Keratinocyte (primary cell): ENCODE data around the gene LEMD1. TPM values are rescaled to one million over a fixed set of nuclear protein-coding genes. Genes with fewer than 3 reads are reported as not detected.
A peak's percentile ranks its signal among the peaks of the same experiment; 100 is the strongest.

Experiments
- DNase-seq: peaks from one replicate; pipeline ENCODE4 v3.0.0-alpha.2; 2011; ENCODE audit warnings: low read depth, missing footprints, low spot score
- FAIRE-seq: peaks from 2 replicates; lab custom pipeline; 2011; peaks lifted over from hg19 to GRCh38; lab: Jason Lieb, UNC
- H2AFZ ChIP-seq: 2 replicates; pipeline ENCODE4 v1.6.0; 2012; ENCODE audit warnings: low read length, control low read depth, inconsistent platforms; ENCODE audit not compliant: control insufficient read depth
- H3K27ac ChIP-seq: 2 replicates; pipeline ENCODE4 v1.5.1; 2011; ENCODE audit warnings: low read length; ENCODE audit not compliant: control insufficient read depth, insufficient read depth
- H3K27me3 ChIP-seq: 3 replicates; pipeline ENCODE4 v1.6.0; 2011; ENCODE audit warnings: low read length; ENCODE audit not compliant: control insufficient read depth, insufficient read depth; ENCODE audit errors: extremely low read depth
- H3K36me3 ChIP-seq, 2 experiments: 2 replicates in 1 of 2; 3 replicates in 1 of 2; pipeline ENCODE4 v1.5.1; 2011; ENCODE audit warnings: low read length in 2 of 2, mild to moderate bottlenecking in 1 of 2; ENCODE audit not compliant: control insufficient read depth in 2 of 2, insufficient read depth in 2 of 2; ENCODE audit errors: extremely low read depth in 1 of 2
- H3K4me1 ChIP-seq: 3 replicates; pipeline ENCODE4 v1.5.1; 2011; ENCODE audit warnings: low read length; ENCODE audit not compliant: control insufficient read depth, insufficient read depth; ENCODE audit errors: extremely low read depth
- H3K4me2 ChIP-seq: 3 replicates; pipeline ENCODE4 v1.6.0; 2011; ENCODE audit warnings: low read depth, low read length; ENCODE audit not compliant: control insufficient read depth, insufficient read depth; ENCODE audit errors: extremely low read depth
- H3K4me3 ChIP-seq, 3 experiments: fragments of 200-600 bp in 1 of 3; sonication (generic) in 1 of 3; 2 replicates in 2 of 3; 3 replicates in 1 of 3; pipeline ENCODE4 v1.5.1; 2011 to 2016; ENCODE audit warnings: low read length in 3 of 3, mild to moderate bottlenecking in 3 of 3, control low read depth in 2 of 3, inconsistent platforms in 1 of 3, low read depth in 1 of 3, mixed read lengths in 1 of 3, mixed run types in 1 of 3, moderate library complexity in 1 of 3; ENCODE audit not compliant: control insufficient read depth in 2 of 3, insufficient read depth in 2 of 3; ENCODE audit errors: extremely low read depth in 1 of 3
- H3K79me2 ChIP-seq: 2 replicates; pipeline ENCODE4 v1.6.0; 2012; ENCODE audit warnings: low read length; ENCODE audit not compliant: control insufficient read depth, insufficient read depth
- H3K9ac ChIP-seq: 3 replicates; pipeline ENCODE4 v1.6.0; 2011; ENCODE audit warnings: low read length; ENCODE audit not compliant: control insufficient read depth, insufficient read depth; ENCODE audit errors: extremely low read depth
- H3K9me1 ChIP-seq: 3 replicates; pipeline ENCODE4 v1.6.0; 2011; ENCODE audit warnings: low read length; ENCODE audit not compliant: control insufficient read depth, insufficient read depth; ENCODE audit errors: extremely low read depth
- H3K9me3 ChIP-seq: 2 replicates; pipeline ENCODE4 v1.5.1; 2012; ENCODE audit warnings: low read depth, low read length; ENCODE audit not compliant: control insufficient read depth
- H4K20me1 ChIP-seq: 3 replicates; pipeline ENCODE4 v1.6.0; 2011; ENCODE audit warnings: low read length; ENCODE audit not compliant: control insufficient read depth, insufficient read depth; ENCODE audit errors: extremely low read depth
- EZH2 ChIP-seq: IDR thresholded peaks from one replicate; pipeline ENCODE4 v1.6.1; 2012; ENCODE audit warnings: inconsistent platforms, mild to moderate bottlenecking, low read length, moderate library complexity
- dilution Hi-C: fragments of 300-500 bp; cut with MboI; formaldehyde crosslinking; loops from one replicate; pipeline ENCODE4 v1.7.0; 2020; ENCODE audit warnings: low sequenced_read_pairs; ENCODE audit not compliant: extremely low pct_ligation_motif_present
- polyA plus RNA-seq, 5 experiments: library from polyadenylated mRNA; depleted of rRNA in 3 of 5; stranded (reverse) in 3 of 5; stranded (forward) in 1 of 5; unstranded in 1 of 5; fragments of >200 nt; gene quantifications; 1 replicate in 1 of 5; 2 replicates in 3 of 5; 3 replicates in 1 of 5; pipeline versions ENCODE4 v1.2.1 to v1.2.3, GENCODE V29; 2011 to 2012; ENCODE audit warnings: missing spikeins in 2 of 5, low read depth in 1 of 5, low replicate concordance in 1 of 5
- TF ChIP-seq, protein P1 (sequence below), 3 experiments: IDR thresholded peaks in 1 of 3; conservative IDR thresholded peaks in 1 of 3; optimal IDR thresholded peaks in 1 of 3; 2 replicates in 2 of 3; 3 replicates in 1 of 3; pipeline versions ENCODE3 to v1.5.1; 2011; ENCODE audit warnings: low read length in 3 of 3, mild to moderate bottlenecking in 3 of 3, moderate library complexity in 2 of 3, control low read depth in 1 of 3, inconsistent platforms in 1 of 3; ENCODE audit not compliant: insufficient read depth in 2 of 3; ENCODE audit errors: extremely low read depth in 1 of 3

LEMD1 gene
- polyA plus RNA-seq, 1 donor (not counting 4 experiments of a cell fraction or from before 2014, with no cell fraction given) = 1.9 TPM

GRCh38 chr1:205355075-205355453 lies 66.8 kb downstream of the LEMD1 start:
- FAIRE-seq (peak; percentile 48), DNase-seq (no peak)
- Histone ChIP-seq H3K9me1 (no peaks in the 10 kb centered on the region), H3K9ac (no peak overlapping the region), H2AFZ (no peak overlapping the region), H3K4me3 (no peak overlapping the region), H4K20me1 (no peaks in the 10 kb centered on the region), H3K36me3 (no peaks in the 10 kb centered on the region), H3K79me2 (no peaks in the 10 kb centered on the region), H3K4me2 (no peak overlapping the region), H3K4me1 (no peaks in the 10 kb centered on the region), H3K27ac (no peak overlapping the region), H3K27me3 (peaks cover 7% of the 10 kb centered on the region), H3K9me3 (no peaks in the 10 kb centered on the region)
- no peak for TF ChIP-seq EZH2
- TF ChIP-seq, protein P1, sequence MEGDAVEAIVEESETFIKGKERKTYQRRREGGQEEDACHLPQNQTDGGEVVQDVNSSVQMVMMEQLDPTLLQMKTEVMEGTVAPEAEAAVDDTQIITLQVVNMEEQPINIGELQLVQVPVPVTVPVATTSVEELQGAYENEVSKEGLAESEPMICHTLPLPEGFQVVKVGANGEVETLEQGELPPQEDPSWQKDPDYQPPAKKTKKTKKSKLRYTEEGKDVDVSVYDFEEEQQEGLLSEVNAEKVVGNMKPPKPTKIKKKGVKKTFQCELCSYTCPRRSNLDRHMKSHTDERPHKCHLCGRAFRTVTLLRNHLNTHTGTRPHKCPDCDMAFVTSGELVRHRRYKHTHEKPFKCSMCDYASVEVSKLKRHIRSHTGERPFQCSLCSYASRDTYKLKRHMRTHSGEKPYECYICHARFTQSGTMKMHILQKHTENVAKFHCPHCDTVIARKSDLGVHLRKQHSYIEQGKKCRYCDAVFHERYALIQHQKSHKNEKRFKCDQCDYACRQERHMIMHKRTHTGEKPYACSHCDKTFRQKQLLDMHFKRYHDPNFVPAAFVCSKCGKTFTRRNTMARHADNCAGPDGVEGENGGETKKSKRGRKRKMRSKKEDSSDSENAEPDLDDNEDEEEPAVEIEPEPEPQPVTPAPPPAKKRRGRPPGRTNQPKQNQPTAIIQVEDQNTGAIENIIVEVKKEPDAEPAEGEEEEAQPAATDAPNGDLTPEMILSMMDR (optimal IDR thresholded peaks at IDR 0.05 in 1 of 3, IDR thresholded peaks at IDR 0.05 in 1 of 3, conservative IDR thresholded peaks at IDR 0.05 in 1 of 3; ENCODE audit: extremely low read depth in 1 of 3, insufficient read depth in 2 of 3, low read length in 3 of 3) = no peak
- dilution Hi-C loops = no loop called here

DNA sequence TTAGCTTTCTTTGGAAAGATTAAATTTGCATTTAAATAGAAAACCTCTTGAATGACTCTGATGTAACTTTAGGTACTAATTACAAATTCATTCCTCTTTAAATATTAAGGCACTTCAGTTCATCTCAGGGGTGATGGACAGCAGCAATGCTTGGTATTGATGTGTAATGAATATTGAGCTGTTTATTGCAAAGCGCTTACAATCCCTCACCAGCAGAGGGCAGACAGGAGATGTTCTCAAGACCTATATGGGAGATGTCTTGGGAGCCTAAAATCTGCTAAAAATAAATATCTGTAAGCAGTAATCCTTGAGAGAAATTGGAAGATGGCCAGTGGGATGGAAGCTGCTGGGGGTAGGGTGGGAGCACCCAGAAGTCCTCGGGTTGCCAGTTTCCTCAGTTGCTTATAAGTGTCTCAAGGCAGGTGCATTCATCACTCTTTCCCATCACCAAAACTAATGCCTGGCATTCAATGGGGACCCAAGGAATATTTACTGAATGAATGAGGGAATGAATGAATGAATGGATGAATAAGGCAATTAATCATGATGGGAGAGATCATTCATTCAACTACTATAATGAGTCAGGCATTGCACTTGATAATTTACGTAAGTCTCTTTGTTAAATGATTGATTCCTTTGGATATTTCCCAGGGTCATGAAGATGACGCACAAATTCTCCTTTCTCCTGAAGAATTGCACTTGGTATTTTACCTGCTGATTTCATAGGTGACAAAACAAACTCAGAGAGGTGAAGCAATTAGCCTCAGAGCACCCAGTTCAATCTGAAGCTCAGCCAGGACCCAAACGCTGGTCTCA lies 67.4 kb downstream of the LEMD1 start:
- no peak for TF ChIP-seq EZH2
- TF ChIP-seq, protein P1 (optimal IDR thresholded peaks at IDR 0.05 in 1 of 3, IDR thresholded peaks at IDR 0.05 in 1 of 3, conservative IDR thresholded peaks at IDR 0.05 in 1 of 3; ENCODE audit: extremely low read depth in 1 of 3, insufficient read depth in 2 of 3, low read length in 3 of 3) = peak; percentile 65 to 80 (median 79)
- dilution Hi-C loops = no loop called here
- Histone ChIP-seq H3K9ac (no peak overlapping the region), H3K9me1 (no peaks in the 10 kb centered on the region), H3K4me2 (no peak overlapping the region), H3K36me3 (no peaks in the 10 kb centered on the region), H3K4me3 (no peak overlapping the region), H2AFZ (no peak overlapping the region), H3K9me3 (no peaks in the 10 kb centered on the region), H3K4me1 (no peaks in the 10 kb centered on the region), H4K20me1 (no peaks in the 10 kb centered on the region), H3K27ac (no peak overlapping the region), H3K27me3 (peaks cover 11% of the 10 kb centered on the region), H3K79me2 (no peaks in the 10 kb centered on the region)
- FAIRE-seq (peak; percentile 58), DNase-seq (peak; percentile 35)
